ENCODE results near the gene AGRP.

- TF ChIP-seq CTCF (IDR thresholded peaks at IDR 0.05; ENCODE audit: low read depth, low read length, missing input control) (peak; percentile 72), RXRA (IDR thresholded peaks at IDR 0.05) (peak in 1 of 2 donors; percentile 28), MAX (IDR thresholded peaks at IDR 0.05) (no peak), TAF1 (conservative IDR thresholded peaks at IDR 0.05) (no peak), HNF4A (conservative IDR thresholded peaks at IDR 0.05) (no peak)
Measured at GRCh38 chr16:67514382-67514828, 31.1 kb upstream of the AGRP start.
